GM19372 (cell line): Measurements from ENCODE around the gene PRKAG2.

ENCODE experiments used
- ATAC-seq: cut with Tn5 transposase; IDR thresholded peaks from one replicate; pipeline ENCODE4 v1.9.1; 2021; ENCODE audit warnings: mild to moderate bottlenecking, low read depth, moderate library complexity; ENCODE audit not compliant: unreplicated experiment

The PRKAG2 gene

GRCh38 chr7:151517601-151518104 lies 359.3 kb downstream of the PRKAG2 start:
- ATAC-seq = no peak

GRCh38 chr7:151515276-151515565 lies 361.7 kb downstream of the PRKAG2 start:
- no peak for ATAC-seq

- ATAC-seq = no peak
Measured at GRCh38 chr7:151514461-151515275, 362.2 kb downstream of the PRKAG2 start.

- ATAC-seq = no peak
Measured at GRCh38 chr7:151513133-151513532, 363.8 kb downstream of the PRKAG2 start.

GRCh38 chr7:151512353-151512752 lies 364.6 kb downstream of the PRKAG2 start:
- ATAC-seq = no peak

- ATAC-seq = no peak
Measured at GRCh38 chr7:151511946-151512345, 365.0 kb downstream of the PRKAG2 start.

GRCh38 chr7:151511270-151511669 lies 365.6 kb downstream of the PRKAG2 start:
- no peak for ATAC-seq

- no peak for ATAC-seq
Measured at GRCh38 chr7:151509670-151510333, 367.1 kb downstream of the PRKAG2 start.

- no peak for ATAC-seq
Measured at GRCh38 chr7:151508991-151509390, 367.9 kb downstream of the PRKAG2 start.

- no peak for ATAC-seq
Measured at GRCh38 chr7:151507806-151508205, 369.1 kb downstream of the PRKAG2 start.

- ATAC-seq = no peak
Measured at GRCh38 chr7:151506901-151507382, 370.0 kb downstream of the PRKAG2 start.
